ENCODE data around the gene HNRNPLL. TPM values are rescaled to one million over a fixed set of nuclear protein-coding genes. Genes with fewer than 3 reads are reported as not detected.
A peak's percentile ranks its signal among the peaks of the same experiment; 100 is the strongest.

Gene HNRNPLL
- total and polyA plus RNA-seq, 2 experiments from 2014 or later: 42.5 to 53.4 TPM

GRCh38 chr2:38598200-38598990 is 4.3 kb downstream of the HNRNPLL start:
- Mint-ChIP-seq H3K4me1 (peaks cover 43% of the 10 kb centered on the region), H3K27me3 (ENCODE audit: insufficient read depth, low read depth, poor library complexity) (peaks cover 8% of the 10 kb centered on the region), H3K9me3 (no peaks in the 10 kb centered on the region), H3K27ac (0 out of 2 replicates have a peak overlapping the region, but pooled peaks have one; percentile 9), H3K4me3 (peak overlapping the region; percentile 36), H3K36me3 (ENCODE audit: low read depth) (no peaks in the 10 kb centered on the region; the same call in 2 of the 3 replicates)
- H3K36me3 ChIP-seq (ENCODE audit: insufficient read depth): no peaks in the 10 kb centered on the region
- no peak overlapping the region for H2AFZ ChIP-seq
- H3K4me3 ChIP-seq: peak overlapping the region; percentile 63
- ATAC-seq: no peak
- H3F3A ChIP-seq (replicated peaks; ENCODE audit: low read depth): no peaks in the 10 kb centered on the region
- peaks cover 35% of the 10 kb centered on the region for H3K4me1 ChIP-seq (ENCODE audit: insufficient read depth)
- peaks cover 35% of the 10 kb centered on the region for H4K20me1 ChIP-seq (replicated peaks; ENCODE audit: insufficient read depth)
- H3K27ac ChIP-seq (ENCODE audit: low read depth): no peak overlapping the region
- TF ChIP-seq POLR2AphosphoS5 (IDR thresholded peaks at IDR 0.05; ENCODE audit: low read depth): no peak
- TF ChIP-seq EZH2phosphoT487 (IDR thresholded peaks at IDR 0.05; ENCODE audit: unreplicated experiment): no peak
- no peak for TF ChIP-seq JUNB (IDR thresholded peaks at IDR 0.05; ENCODE audit: unreplicated experiment)
- TF ChIP-seq NANOG (IDR thresholded peaks at IDR 0.05; ENCODE audit: borderline replicate concordance): no peak
- TF ChIP-seq CTCF (conservative IDR thresholded peaks at IDR 0.05; ENCODE audit: low read depth in 2 of 2): no peak
- no peak for TF ChIP-seq STAT1 (IDR thresholded peaks at IDR 0.05; ENCODE audit: unreplicated experiment)
- no peak for TF ChIP-seq CREB1 (CRISPR knock-in tag; IDR thresholded peaks at IDR 0.05; ENCODE audit: low read depth)
- TF ChIP-seq, protein P1, sequence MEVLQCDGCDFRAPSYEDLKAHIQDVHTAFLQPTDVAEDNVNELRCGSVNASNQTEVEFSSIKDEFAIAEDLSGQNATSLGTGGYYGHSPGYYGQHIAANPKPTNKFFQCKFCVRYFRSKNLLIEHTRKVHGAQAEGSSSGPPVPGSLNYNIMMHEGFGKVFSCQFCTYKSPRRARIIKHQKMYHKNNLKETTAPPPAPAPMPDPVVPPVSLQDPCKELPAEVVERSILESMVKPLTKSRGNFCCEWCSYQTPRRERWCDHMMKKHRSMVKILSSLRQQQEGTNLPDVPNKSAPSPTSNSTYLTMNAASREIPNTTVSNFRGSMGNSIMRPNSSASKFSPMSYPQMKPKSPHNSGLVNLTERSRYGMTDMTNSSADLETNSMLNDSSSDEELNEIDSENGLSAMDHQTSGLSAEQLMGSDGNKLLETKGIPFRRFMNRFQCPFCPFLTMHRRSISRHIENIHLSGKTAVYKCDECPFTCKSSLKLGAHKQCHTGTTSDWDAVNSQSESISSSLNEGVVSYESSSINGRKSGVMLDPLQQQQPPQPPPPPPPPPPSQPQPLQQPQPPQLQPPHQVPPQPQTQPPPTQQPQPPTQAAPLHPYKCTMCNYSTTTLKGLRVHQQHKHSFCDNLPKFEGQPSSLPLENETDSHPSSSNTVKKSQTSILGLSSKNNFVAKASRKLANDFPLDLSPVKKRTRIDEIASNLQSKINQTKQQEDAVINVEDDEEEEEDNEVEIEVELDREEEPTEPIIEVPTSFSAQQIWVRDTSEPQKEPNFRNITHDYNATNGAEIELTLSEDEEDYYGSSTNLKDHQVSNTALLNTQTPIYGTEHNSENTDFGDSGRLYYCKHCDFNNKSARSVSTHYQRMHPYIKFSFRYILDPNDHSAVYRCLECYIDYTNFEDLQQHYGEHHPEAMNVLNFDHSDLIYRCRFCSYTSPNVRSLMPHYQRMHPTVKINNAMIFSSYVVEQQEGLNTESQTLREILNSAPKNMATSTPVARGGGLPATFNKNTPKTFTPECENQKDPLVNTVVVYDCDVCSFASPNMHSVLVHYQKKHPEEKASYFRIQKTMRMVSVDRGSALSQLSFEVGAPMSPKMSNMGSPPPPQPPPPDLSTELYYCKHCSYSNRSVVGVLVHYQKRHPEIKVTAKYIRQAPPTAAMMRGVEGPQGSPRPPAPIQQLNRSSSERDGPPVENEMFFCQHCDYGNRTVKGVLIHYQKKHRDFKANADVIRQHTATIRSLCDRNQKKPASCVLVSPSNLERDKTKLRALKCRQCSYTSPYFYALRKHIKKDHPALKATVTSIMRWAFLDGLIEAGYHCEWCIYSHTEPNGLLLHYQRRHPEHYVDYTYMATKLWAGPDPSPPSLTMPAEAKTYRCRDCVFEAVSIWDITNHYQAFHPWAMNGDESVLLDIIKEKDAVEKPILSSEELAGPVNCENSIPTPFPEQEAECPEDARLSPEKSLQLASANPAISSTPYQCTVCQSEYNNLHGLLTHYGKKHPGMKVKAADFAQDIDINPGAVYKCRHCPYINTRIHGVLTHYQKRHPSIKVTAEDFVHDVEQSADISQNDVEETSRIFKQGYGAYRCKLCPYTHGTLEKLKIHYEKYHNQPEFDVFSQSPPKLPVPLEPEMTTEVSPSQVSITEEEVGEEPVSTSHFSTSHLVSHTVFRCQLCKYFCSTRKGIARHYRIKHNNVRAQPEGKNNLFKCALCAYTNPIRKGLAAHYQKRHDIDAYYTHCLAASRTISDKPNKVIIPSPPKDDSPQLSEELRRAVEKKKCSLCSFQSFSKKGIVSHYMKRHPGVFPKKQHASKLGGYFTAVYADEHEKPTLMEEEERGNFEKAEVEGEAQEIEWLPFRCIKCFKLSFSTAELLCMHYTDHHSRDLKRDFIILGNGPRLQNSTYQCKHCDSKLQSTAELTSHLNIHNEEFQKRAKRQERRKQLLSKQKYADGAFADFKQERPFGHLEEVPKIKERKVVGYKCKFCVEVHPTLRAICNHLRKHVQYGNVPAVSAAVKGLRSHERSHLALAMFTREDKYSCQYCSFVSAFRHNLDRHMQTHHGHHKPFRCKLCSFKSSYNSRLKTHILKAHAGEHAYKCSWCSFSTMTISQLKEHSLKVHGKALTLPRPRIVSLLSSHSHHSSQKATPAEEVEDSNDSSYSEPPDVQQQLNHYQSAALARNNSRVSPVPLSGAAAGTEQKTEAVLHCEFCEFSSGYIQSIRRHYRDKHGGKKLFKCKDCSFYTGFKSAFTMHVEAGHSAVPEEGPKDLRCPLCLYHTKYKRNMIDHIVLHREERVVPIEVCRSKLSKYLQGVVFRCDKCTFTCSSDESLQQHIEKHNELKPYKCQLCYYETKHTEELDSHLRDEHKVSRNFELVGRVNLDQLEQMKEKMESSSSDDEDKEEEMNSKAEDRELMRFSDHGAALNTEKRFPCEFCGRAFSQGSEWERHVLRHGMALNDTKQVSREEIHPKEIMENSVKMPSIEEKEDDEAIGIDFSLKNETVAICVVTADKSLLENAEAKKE (CRISPR knock-in tag; IDR thresholded peaks at IDR 0.05): no peak
- peak; percentile 15 for DNase-seq (ENCODE audit: low spot score)
- no peaks in the 10 kb centered on the region for H3K27me3 ChIP-seq (ENCODE audit: insufficient read depth)
- H3K9me2 ChIP-seq (ENCODE audit: insufficient read depth): no peaks in the 10 kb centered on the region
- H3K4me2 ChIP-seq: peak overlapping the region; percentile 88
- peaks cover 85% of the 10 kb centered on the region for H3K79me2 ChIP-seq (replicated peaks; ENCODE audit: insufficient read depth)
